ENCODE measurements around the gene FOXJ1.

DNA sequence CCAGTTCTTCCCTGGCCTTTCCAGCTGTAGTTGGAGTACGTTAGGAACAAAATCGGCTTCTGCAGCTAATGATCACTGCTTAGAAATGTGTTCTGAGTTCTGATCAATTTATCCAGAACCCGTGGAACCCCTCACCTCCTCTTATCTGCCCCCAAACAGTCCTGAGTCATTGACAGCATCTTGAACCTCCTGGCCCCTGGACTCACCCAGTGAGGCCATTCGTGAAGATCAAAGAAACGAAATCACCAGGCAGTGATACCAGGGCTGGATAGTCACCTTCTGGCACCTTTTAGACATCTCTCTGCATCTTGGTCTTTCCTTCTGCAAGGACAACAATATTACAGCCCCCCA is 20.4 kb downstream of the FOXJ1 start:
- TF ChIP-seq, protein P1, sequence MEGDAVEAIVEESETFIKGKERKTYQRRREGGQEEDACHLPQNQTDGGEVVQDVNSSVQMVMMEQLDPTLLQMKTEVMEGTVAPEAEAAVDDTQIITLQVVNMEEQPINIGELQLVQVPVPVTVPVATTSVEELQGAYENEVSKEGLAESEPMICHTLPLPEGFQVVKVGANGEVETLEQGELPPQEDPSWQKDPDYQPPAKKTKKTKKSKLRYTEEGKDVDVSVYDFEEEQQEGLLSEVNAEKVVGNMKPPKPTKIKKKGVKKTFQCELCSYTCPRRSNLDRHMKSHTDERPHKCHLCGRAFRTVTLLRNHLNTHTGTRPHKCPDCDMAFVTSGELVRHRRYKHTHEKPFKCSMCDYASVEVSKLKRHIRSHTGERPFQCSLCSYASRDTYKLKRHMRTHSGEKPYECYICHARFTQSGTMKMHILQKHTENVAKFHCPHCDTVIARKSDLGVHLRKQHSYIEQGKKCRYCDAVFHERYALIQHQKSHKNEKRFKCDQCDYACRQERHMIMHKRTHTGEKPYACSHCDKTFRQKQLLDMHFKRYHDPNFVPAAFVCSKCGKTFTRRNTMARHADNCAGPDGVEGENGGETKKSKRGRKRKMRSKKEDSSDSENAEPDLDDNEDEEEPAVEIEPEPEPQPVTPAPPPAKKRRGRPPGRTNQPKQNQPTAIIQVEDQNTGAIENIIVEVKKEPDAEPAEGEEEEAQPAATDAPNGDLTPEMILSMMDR (IDR thresholded peaks at IDR 0.05) = no peak
- no peak for TF ChIP-seq POLR2A (IDR thresholded peaks at IDR 0.05; ENCODE audit: low read length)
